HG03095 (cell line): ENCODE measurements around the gene ATP6V1A.
"Not testable (repeated sequence)": the region's sequence is repeated elsewhere in the genome, so short reads cannot be mapped to it uniquely, and the experiment has no call there.

Experiments
- ATAC-seq: cut with Tn5 transposase; IDR thresholded peaks from one replicate; pipeline ENCODE4 v1.9.1; 2021; ENCODE audit warnings: moderate library complexity; ENCODE audit not compliant: unreplicated experiment

ATP6V1A gene

DNA sequence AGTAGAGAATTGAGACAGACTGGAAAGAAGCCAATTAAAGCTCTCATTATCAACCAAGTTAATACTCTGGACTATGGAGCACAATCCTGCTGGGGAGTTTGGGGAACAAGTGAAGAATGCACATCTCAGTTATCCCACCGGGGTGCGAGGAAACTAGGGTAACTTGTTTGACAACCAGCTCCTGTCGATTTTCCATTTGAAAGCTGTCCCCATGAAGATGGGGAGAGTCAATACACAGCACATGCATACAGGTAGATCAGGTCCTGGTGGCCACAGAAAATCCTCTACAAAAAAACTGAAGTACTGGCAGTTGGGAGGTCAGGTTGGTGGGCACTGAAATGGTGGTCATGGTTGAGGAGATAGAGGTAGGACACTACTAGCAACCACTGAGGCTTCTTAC lies 66.0 kb downstream of the ATP6V1A start:
- ATAC-seq = no peak

DNA sequence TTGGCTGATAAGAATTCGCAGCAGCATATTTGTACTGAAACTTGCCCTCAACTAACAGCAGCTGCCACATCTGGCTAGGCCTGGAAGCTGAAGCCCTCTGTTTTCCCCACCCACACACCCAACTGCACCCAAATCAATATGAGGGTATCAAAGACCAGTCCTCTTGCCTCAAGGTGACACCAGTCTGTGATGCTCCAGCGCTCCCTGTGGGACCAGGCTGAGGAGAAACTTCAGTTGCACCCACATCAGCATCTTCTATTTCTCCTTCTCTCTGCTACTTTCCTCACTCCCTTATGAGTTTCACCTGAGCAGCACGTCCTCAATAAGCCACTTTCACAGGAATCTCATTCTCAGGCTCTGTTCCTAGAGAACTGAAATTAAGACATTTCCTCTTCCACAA lies 73.0 kb downstream of the ATP6V1A start:
- no peak for ATAC-seq

DNA sequence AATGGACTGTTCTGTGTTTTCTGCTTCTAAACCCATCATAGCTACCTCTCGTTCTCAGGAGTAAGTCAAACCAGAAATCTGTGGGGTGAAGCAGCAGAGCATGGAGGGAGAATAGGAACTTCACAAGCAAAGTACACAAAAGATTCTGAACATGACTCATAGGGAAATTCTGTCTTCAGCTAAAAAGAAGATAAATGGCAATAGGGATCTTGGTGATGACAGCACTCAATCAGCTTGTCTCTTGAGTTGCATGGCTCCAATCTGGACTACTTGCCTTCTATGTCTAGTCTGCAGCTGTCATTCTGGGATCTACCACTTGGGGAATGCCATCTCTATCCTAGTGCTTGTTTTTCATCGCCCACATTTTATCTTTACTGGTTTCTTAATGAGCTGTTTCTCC lies 78.3 kb downstream of the ATP6V1A start:
- peak; percentile 80 for ATAC-seq

DNA sequence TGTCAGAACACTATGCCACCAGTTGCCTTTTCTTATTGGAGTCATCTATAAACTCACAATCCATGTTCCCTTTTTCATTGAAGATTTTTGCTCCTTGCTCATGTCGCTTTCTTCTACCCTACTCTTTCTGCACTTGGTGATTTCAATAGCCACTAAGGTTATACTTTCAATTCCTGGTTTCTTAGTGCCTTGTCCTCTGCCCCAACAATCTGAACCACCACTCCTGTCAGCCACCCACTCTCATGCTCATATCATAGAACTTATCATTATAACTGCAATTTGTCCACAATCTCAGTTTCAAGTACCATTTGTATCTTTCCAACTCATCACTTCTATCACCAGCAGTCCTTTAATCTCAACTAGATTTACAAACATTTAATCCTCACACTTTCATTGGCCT lies 81.8 kb downstream of the ATP6V1A start:
- ATAC-seq = no peak

DNA sequence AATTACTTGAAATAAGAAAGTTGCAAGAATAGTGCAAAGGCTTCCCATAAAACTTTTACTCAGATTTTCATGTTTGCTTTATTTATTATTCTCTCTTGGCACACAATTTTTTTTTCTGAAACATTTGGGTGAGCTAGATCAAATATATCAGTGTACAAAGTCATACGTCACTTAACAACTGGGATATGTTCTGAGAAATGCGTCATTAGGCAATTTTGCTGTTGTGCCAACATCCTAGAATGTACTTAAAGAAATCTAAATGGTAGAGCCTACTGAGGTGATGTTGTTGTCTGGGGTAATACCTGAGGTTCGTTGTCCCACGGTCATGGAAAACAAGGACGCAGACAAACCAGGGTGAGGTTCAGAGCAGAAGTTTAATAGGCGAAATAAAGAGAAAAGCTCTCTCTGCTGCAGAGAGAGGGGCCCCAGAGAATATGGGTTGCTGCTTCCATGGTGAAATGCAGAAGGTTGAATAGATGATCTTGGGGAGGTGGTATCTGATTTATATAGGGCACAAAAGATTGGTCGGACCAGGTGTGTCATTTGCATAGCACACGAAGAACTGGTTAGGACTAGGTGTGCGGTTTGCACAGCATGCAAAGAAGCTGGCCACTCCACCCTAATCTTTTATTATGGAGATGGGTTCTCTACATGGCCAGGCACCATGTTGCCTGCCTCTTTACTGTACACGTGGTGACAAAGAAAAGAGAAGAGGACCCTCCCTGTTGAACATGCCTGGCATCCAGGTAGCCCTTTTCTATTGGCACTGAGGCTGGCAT lies 82.9 kb downstream of the ATP6V1A start:
- no peak for ATAC-seq

DNA sequence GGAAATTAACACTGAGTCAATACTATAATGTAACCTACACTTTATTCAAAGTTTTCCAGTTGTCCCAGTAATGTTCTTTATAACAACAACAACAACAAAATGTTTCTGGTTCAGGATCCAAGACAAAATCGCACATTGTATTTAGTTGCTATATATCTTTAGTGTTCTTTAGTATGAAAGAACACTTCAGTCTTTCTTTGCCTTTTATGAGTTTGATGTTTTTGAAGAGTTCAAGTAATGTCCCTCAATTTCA lies 84.2 kb downstream of the ATP6V1A start:
- ATAC-seq = no peak

DNA sequence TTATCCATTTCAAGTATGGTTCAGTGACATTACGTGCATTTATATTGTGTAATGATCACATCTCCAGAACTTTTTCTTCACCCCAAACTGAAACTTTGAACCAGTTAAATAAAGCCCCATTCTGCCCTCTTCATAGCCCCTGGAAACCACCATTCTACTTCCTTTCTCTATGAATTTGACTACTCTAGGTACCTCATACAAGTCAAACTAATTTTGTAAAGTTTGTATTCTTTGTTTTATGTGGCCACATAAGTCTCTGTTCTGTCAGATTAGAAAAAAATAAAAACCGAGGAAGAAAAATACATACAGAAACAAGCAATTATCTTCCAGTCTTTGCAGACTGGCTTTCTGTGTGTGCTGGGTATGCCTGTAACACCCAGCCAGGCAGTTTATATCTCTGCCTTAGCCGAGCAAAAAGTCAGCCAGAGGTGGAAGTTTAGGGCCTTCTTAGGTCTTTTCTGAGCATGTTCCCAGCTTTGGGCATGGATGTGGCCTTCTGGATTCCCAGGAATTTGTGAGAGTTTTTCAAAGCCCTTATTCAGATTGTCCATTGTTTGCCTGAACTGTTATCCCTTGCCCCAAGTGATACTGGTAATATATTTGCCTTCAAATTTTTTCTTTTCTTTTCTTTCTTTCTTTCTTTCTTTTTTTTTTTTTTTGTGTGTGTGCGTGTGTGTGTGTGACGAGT lies 85.8 kb downstream of the ATP6V1A start:
- peak; percentile 42 for ATAC-seq

DNA sequence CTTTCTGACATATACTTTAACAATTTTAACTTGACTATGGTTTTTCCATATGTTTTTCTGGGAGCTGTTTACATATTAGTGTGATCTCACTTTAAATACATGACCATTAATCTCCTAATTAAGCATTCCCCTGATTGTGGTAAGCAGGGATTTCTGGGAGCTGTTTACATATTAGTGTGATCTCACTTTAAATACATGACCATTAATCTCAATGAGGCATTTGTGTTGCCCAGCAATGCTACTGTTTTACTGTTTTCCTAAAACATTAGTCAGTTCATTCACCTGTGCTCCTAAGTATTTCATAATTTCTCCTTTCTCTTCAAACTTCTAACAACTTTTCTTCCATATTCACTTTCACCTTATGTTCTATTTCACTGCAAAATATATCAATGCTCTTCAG lies 88.1 kb downstream of the ATP6V1A start:
- no peak for ATAC-seq

DNA sequence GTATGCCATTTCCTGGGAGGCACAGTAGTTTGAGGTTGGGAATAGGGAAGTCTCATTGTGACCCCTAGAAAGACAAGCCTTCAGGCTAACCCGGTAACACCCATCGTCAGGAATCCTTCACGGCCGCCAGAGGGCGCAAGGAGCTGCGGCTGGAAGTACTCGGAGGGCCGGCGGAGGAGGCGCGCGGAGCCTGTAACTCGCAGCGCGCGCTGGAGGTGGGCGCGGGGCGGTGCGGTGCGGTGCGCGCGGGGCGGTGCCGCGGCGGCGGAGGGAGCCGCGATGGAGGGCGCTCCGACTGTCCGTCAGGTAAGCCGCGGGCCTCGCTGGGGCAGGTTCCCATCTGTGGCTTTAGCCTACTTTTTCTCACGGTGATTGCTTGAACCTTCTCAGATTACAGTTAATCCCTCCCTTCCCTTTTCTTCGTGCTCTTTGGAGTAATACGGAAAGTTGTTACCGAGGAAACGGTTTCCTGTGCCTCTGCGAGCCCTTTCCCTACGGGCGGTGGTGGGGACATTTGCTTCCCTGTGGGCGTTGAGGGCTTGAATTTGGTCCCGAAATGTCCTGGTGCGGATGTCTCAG lies 91.9 kb downstream of the ATP6V1A start, which contains the start of gene GRAMD1C:
Gene GRAMD1C (plus strand): TSS at position 158 of the 579 bp plus-strand sequence. CDS start 122 bp downstream, at position 280.
- ATAC-seq = peak; percentile 90

DNA sequence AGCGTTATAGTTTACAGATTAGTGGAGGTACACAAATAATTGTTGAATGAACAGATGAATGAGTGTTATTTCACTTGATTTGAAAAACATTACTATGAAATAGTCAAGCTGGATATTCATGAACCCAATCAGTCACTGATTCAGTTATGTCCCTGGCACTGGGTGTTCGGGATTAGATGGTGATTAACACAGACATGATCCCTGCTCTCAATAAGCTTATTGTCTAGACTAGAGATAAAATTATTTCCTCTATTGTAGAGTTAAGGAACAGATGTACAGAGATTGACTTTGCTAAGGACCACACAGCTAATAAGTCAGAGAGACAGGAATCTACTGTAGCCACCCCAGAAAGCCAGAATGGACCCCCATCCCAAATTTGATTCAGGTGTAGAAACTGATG lies 92.7 kb downstream of the ATP6V1A start:
- ATAC-seq = no peak

DNA sequence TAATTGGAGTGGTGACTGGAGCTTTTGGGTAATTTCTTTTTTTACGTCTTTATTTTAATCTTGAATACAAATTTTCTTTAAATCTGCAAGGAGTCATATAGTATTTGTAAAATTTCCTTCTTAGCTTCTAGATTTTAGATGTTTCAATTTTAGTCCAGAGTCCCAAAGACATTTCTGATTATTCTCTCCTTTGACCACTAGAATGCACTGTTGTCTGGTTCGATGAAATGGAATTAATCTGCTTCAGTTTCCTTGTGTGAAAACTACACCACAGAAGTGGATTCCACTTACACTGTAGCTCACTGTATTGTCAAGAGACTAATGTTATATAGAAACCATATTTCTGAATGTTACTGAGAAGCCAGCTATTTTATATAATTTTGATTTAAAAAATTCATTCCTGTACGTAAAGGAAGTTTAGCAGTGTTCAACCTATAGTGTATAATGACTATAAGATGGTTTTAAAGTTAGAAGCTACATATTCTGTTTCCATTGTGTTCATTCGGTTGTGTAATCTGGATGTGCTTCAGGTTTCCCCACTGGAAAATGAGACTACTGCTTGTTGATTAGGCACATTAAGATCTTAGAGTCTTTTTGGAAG lies 97.9 kb downstream of the ATP6V1A start:
- no peak for ATAC-seq

DNA sequence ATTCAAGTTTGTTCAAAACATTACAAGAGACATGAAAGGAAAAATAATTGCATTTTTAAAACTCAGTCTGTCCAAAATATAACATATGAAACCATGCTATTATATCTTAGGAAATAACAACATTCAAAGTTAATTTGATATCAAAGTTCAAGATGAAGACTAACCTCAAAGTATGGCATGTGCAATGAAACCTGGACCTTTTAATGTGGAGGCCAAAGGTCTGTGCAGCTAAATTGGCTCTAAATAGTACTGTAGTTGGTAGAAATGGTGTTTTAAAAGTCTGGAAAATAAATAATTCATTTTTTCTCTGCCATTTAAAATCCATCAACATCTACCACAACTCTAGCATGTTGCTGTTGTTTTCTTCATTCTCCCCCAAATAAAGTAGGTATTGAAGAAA lies 100.4 kb downstream of the ATP6V1A start:
- no peak for ATAC-seq

DNA sequence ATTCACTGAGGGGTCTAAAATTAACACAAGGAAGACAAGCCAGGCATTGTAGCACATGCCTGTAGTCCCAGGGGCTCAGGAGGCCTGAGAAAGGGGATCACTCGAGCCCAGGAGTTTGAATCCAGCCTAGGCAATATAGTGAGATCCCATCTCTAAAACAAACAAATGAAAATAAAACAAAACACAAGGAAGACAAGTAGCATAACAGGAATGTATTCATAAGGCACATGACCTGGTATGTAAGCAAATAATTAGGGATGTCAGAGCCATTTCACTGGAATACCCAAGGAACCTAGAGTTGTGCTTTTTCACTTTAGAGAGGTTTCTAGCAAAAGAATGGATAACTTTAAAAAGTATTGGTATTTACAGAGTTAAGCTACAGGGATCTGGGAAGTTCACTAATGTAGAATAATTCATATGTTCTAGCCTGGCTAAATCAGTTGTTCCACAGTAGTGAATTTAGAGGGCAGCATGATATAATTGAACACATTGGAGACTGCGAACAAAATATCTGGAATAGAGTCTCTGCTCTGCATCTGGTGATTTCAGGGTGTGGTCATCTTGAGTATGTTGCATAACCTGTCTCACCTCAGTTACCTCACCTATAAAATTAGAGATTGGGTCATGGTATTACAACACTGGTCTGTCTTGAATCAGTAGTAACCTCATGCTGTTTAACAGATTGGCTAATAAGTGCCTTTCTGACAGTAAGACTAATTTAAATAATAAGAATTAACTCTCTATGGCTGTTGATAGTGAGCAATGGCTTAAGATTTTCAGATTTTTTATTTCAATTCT lies 101.0 kb downstream of the ATP6V1A start:
- no peak for ATAC-seq

DNA sequence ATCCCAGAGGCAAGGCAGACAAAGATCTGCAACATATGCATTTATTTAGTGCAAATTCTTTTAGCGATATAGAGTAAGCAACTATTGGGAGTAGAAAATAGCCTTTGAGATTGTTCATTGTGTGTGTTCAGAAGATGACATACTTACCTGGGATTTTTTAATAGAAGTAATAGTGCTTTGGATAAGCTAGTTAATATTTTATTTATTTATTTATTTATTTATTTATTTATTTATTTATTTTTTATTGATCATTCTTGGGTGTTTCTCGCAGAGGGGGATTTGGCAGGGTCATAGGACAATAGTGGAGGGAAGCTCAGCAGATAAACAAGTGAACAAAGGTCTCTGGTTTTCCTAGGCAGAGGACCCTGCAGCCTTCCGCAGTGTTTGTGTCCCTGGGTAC lies 102.2 kb downstream of the ATP6V1A start:
- ATAC-seq = not testable (repeated sequence)

DNA sequence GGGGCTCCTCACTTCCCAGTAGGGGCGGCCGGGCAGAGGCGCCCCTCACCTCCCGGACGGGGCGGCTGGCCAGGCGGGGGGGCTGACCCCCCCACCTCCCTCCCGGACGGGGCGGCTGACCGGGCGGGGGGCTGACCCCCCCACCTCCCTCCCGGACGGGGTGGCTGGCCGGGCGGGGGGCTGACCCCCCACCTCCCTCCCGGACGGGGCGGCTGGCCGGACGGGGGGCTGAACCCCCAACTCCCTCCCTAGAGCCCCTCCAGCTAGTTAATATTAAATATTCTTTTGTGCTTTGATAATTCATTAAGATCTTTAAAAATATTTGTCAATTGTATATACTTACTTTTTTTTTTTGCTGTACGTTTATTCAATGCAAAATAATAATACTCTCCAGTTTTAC lies 103.0 kb downstream of the ATP6V1A start:
- ATAC-seq = not testable (repeated sequence)

DNA sequence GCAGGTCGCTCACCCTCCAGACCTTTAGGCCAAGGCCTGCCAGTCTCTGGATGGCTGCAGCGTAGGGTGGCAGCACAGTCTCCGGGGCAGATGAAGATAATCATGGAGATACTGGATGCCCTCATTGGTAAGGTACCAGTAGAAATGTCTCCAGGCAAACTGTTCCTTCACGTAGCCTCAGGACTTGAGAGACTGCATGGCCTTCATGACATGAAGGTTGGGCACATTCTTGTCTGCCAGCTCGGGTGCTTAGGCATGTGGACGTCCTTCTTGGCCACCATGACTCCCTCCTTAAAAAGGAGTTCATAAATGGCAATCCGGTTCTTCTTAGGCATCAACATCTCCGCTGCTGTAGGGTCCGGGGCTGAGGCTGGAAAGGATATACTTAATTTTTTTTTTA lies 103.6 kb downstream of the ATP6V1A start:
- not testable (repeated sequence) for ATAC-seq

DNA sequence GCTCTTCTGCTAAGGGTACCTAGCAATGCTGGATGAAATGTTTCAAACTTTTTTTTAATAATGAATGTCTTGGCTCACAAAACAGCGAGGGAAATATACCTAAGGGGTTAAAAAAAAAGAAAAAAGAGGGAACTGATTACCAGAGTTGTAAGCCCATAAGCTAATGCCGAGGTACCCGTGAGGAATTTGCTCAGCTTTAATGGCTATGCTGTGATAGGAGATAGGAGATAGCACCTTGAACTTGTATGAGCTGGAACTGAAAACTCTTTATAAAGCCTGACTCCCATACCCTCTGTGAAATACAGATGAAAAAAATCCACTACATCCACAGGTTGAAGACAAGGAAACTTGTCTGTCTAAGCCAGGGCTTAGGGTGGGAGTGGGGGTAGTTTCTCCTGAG lies 105.7 kb downstream of the ATP6V1A start:
- no peak for ATAC-seq
